T-helper 9 cell (primary cell): ENCODE measurements around the gene PIK3R1.

Experiments used
- DNase-seq: peaks from one replicate; pipeline ENCODE4 v3.0.0-alpha.2; 2020

The PIK3R1 gene

GRCh38 chr5:68333649-68334552 is 118.3 kb downstream of the PIK3R1 start:
- DNase-seq, result no peak

- no peak for DNase-seq
These were observed 119.0 kb downstream of the PIK3R1 start for GRCh38 chr5:68334553-68334886.

GRCh38 chr5:68335075-68335474 is 119.5 kb downstream of the PIK3R1 start:
- no peak for DNase-seq

GRCh38 chr5:68336200-68336599 is 120.6 kb downstream of the PIK3R1 start:
- no peak for DNase-seq

DNA sequence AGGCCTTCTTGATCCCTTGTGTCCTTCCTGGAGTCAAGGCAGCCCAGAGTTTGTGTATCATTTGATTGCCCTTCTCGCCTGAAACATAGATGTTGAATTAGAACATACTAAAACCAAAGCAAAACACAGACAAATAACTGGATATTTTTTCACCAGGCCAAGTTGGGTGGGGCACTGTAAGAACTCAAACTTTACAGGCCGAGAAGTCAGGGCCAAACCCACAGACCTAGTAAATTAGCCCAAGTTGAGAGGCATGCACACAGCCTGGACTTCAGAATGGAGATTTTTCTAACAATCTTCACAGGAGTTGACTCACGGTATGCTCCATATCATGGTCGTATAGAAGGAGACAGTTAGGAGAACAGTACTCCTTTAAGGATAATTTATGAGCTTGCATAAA is 121.7 kb downstream of the PIK3R1 start:
- DNase-seq, result no peak

GRCh38 chr5:68339921-68340321 is 124.4 kb downstream of the PIK3R1 start:
- DNase-seq, result no peak

DNA sequence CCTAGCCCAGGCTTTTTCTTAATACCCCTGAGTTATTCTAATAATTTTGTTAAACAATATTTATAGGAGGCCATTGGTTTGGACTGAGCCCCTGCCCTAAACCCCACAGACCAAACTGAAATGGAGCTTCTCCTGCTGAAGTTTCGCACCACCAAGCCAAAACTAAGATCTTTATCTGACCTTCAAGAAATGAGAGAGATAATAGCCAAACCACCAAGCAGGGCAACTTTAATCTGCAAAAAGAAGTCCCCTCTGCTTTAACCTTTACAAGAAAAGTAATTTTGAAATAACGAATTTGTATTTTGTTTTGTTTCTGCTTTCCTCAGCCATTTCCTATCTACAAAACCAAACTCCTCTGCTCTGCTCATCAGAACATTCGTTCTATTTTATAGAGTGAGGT is 125.5 kb downstream of the PIK3R1 start:
- DNase-seq, result no peak

GRCh38 chr5:68342693-68343092 is 127.1 kb downstream of the PIK3R1 start:
- no peak for DNase-seq

DNA sequence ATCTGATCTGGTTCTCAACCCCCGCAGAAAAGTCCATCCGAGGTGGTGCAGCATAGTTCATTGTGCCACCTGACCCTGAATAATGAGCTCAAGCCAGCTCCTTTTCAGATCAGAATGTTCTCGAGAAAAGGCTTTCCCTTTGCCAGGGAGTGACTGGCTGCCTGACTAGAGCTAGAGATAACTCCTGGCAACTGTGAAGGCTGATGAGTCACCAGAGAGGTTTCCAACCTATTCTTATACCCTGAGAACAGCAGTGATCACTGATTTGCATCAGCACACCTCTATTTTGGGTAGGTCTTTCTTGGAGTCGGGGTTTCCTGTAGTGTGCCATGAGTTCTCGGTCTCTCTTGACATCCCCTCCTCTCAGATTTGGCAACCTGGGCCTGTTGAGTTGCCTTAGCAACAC is 127.9 kb downstream of the PIK3R1 start:
- DNase-seq, result no peak

GRCh38 chr5:68344447-68345111 is 129.0 kb downstream of the PIK3R1 start:
- DNase-seq, result no peak

- DNase-seq, result no peak
These were observed 129.6 kb downstream of the PIK3R1 start for GRCh38 chr5:68345171-68345570.

DNA sequence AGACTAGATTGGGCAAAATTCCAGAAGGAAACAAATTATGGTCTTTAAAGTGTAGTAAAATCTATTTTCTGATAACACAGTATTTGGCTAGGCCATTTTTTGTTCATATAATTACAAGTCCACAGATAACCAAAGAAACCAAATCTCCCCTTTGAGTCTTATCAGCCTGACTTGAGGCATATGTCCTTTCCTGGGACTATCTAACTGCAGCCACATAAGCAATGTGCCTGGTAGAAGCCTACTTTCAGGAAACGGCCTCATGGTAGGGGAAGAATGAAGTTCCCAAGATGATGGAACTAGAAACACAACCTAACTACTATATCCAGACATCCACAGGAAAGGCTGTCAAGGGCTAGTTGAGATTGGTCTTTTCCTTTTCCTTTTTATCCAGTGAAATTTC is 130.0 kb downstream of the PIK3R1 start:
- no peak for DNase-seq

DNA sequence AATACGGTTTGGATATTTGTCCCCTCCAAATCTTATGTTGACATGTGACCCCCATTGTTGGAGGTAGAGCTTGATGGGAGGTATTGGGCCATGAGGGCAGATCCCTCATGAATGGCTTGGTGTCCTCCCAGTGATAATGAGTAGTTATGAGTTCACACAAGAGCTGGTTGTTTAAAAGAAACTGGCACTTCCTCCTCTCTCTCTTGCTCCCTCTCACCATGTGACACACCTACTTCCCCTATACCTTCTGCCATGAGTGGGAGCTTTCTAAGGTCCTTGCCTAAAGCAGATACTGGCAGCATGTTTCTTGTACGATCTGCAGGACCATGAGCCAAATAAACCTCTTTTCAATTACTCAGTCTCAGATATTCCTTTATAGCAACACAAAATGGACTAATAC is 132.0 kb downstream of the PIK3R1 start:
- no peak for DNase-seq

- no peak for DNase-seq
These were observed 133.1 kb downstream of the PIK3R1 start for GRCh38 chr5:68348447-68349222.

- DNase-seq, result no peak
These were observed 134.6 kb downstream of the PIK3R1 start for GRCh38 chr5:68350176-68350575.
